ENCODE data around the gene EYS. TPM values are rescaled to one million over a fixed set of nuclear protein-coding genes. Genes with fewer than 3 reads are reported as not detected.

Gene EYS
- total RNA-seq, 1 experiment from 2014 or later, result not detected

GRCh38 chr6:65448866-65449265, 258.2 kb downstream of the EYS start:
- WGBS (ENCODE audit: extremely low coverage, insufficient read length, low lambda C conversion rate), result no CpG with 5 or more reads among the region's 1 CpG
- Histone ChIP-seq H3K23me2 (ENCODE audit: insufficient read length, low read depth, low read length, poor library complexity, severe bottlenecking) (no peaks in the 10 kb centered on the region), H3K23ac (ENCODE audit: insufficient read length, low read depth, low read length) (no peak overlapping the region), H3K27ac (ENCODE audit: insufficient read length, low read depth, low read length) (peak overlapping the region; percentile 80), H3T11ph (ENCODE audit: low read length) (no peak overlapping the region), H3K79me2 (ENCODE audit: insufficient read depth, low read length) (no peaks in the 10 kb centered on the region), H2BK5ac (ENCODE audit: insufficient read length, low read length) (no peak overlapping the region), H2AFZ (ENCODE audit: low read length) (no peak overlapping the region), H3K9me3 (ENCODE audit: control insufficient read depth, low read depth, low read length) (no peaks in the 10 kb centered on the region), H3K14ac (ENCODE audit: insufficient read depth, low read length) (no peak overlapping the region), H2BK120ac (ENCODE audit: low read depth, low read length, poor library complexity, severe bottlenecking) (no peak overlapping the region), H3K9ac (ENCODE audit: extremely low read depth, insufficient read length, low read length) (no peak overlapping the region), H3K79me1 (ENCODE audit: insufficient read depth, low read depth, low read length, poor library complexity, severe bottlenecking) (no peaks in the 10 kb centered on the region), H3K18ac (ENCODE audit: insufficient read length, low read depth, low read length) (no peak overlapping the region), H3K4ac (ENCODE audit: low read depth, low read length) (no peak overlapping the region), H3K56ac (ENCODE audit: insufficient read length, low read depth, low read length) (no peak overlapping the region), H4K20me1 (ENCODE audit: control insufficient read depth, insufficient read depth, insufficient read length) (no peaks in the 10 kb centered on the region), H3K4me2 (ENCODE audit: insufficient read depth, insufficient read length, low read length) (no peak overlapping the region), H2BK12ac (ENCODE audit: insufficient read length, low read depth, low read length) (no peak overlapping the region), H2AK5ac (ENCODE audit: insufficient read length, low read length) (no peak overlapping the region), H3K27me3 (ENCODE audit: insufficient read depth, low read length) (no peaks in the 10 kb centered on the region), H2BK15ac (ENCODE audit: low read depth, low read length) (no peak overlapping the region), H4K5ac (ENCODE audit: insufficient read length, low read depth, low read length) (no peak overlapping the region), H2BK20ac (ENCODE audit: low read depth, low read length, poor library complexity, severe bottlenecking) (no peak overlapping the region), H3K4me1 (ENCODE audit: insufficient read depth, low read length) (peaks cover 9% of the 10 kb centered on the region; the same call in 1 of the 2 replicates), H4K8ac (replicated peaks; ENCODE audit: insufficient read length, low read depth, low read length) (no peak overlapping the region), H4K91ac (ENCODE audit: insufficient read length, low read depth, low read length) (no peak overlapping the region)
- Mint-ChIP-seq H3K36me3 (ENCODE audit: insufficient read depth in 1 of 3, low read depth in 3 of 3) (peaks cover 0 to 4% (median 0%) of the 10 kb centered on the region in 3 experiments; a peak in 1 of 7 replicates), H3K27ac (peak overlapping the region in 2 of 3 experiments; percentile 53 to 70; a peak in 4 of 7 replicates), H3K27me3 (ENCODE audit: low read depth) (no peaks in the 10 kb centered on the region), H3K9me3 (peaks cover 2 to 6% of the 10 kb centered on the region in 2 experiments; a peak in 2 of 5 replicates), H3K4me1 (peaks cover 28 to 33% of the 10 kb centered on the region in 2 experiments), H3K4me3 (no peak overlapping the region)
- DNase-seq, result no peak
- TF ChIP-seq CTCF (conservative IDR thresholded peaks at IDR 0.05), result no peak
